ENCODE data around the gene KCNB1. TPM values are rescaled to one million over a fixed set of nuclear protein-coding genes. Genes with fewer than 3 reads are reported as not detected.

The KCNB1 gene
- total RNA-seq, 1 donor: under 0.01 TPM

DNA sequence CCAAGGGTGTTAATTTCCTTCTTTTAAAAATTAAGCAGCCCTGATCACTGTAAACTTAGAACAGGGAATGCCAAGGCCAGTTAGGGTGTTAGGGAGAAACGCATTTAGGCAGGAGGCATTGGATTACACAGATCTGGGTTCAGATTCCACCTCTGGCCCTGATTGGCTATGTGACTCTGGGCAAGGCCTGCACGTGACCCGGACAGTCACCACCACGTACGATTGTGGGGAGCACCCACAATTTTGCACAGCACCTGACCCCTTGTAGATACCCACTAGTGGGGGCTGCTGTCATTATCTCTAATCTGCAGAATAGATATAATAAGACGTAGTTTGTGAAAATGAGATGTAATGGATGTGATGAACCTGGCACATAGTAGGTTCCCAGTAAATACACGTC lies 145.1 kb downstream of the KCNB1 start:
- peak; percentile 56 for DNase-seq (ENCODE audit: insufficient read length, low spot score, missing footprints)

DNA sequence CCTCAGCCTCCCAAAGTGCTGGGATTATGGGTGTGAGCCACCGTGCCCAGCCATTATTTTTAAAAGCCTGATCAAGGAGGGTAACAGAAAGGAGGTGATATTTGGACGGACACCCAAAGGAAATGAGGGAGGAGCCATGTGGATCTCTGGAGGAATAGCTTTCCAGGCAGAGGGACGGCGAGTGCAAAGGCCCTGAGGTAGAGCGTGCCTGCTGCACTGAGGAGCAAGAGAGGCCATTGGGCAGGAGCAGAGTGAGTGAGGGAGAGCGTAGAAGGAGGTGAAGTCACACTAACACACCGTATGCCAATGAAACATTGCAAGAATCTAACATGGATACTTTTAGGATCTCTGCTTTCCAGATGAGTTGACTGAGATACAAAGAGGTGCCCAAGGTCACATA lies 145.7 kb downstream of the KCNB1 start:
- H3K27me3 ChIP-seq (ENCODE audit: insufficient read depth, low read length): peaks cover 29% of the 10 kb centered on the region
- TF ChIP-seq, protein P1, sequence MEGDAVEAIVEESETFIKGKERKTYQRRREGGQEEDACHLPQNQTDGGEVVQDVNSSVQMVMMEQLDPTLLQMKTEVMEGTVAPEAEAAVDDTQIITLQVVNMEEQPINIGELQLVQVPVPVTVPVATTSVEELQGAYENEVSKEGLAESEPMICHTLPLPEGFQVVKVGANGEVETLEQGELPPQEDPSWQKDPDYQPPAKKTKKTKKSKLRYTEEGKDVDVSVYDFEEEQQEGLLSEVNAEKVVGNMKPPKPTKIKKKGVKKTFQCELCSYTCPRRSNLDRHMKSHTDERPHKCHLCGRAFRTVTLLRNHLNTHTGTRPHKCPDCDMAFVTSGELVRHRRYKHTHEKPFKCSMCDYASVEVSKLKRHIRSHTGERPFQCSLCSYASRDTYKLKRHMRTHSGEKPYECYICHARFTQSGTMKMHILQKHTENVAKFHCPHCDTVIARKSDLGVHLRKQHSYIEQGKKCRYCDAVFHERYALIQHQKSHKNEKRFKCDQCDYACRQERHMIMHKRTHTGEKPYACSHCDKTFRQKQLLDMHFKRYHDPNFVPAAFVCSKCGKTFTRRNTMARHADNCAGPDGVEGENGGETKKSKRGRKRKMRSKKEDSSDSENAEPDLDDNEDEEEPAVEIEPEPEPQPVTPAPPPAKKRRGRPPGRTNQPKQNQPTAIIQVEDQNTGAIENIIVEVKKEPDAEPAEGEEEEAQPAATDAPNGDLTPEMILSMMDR (IDR thresholded peaks at IDR 0.05; ENCODE audit: extremely low read depth, low read depth, low read length): no peak
- H3K27ac ChIP-seq (ENCODE audit: low read depth, low read length): no peak overlapping the region
- H3K4me2 ChIP-seq (ENCODE audit: insufficient read depth, low read length): no peak overlapping the region
- peaks cover 5% of the 10 kb centered on the region for H4K20me1 ChIP-seq (ENCODE audit: insufficient read depth, low read length)
- no peak overlapping the region for H3K4me3 ChIP-seq (ENCODE audit: insufficient read depth, low read length)
- H3K9me3 ChIP-seq (ENCODE audit: low read depth, low read length): no peaks in the 10 kb centered on the region
- no peak for DNase-seq (ENCODE audit: insufficient read length, low spot score, missing footprints)
- H3K79me2 ChIP-seq (ENCODE audit: insufficient read depth, low read length): no peaks in the 10 kb centered on the region
- H3K4me1 ChIP-seq (ENCODE audit: insufficient read depth, low read length): peaks cover 3% of the 10 kb centered on the region
- no peaks in the 10 kb centered on the region for H3K36me3 ChIP-seq (ENCODE audit: insufficient read depth, low read length)
- no peak overlapping the region for H2AFZ ChIP-seq (ENCODE audit: low read length)

More for the DNA sequence above, 145.1 kb downstream of the KCNB1 start:
- Histone ChIP-seq H3K4me3 (ENCODE audit: insufficient read depth, low read length) (no peak overlapping the region), H3K27me3 (ENCODE audit: insufficient read depth, low read length) (peaks cover 28% of the 10 kb centered on the region), H2AFZ (ENCODE audit: low read length) (no peak overlapping the region), H3K27ac (ENCODE audit: low read depth, low read length) (no peak overlapping the region), H3K9me3 (ENCODE audit: low read depth, low read length) (no peaks in the 10 kb centered on the region), H4K20me1 (ENCODE audit: insufficient read depth, low read length) (peaks cover 5% of the 10 kb centered on the region), H3K4me1 (ENCODE audit: insufficient read depth, low read length) (peaks cover 3% of the 10 kb centered on the region), H3K4me2 (ENCODE audit: insufficient read depth, low read length) (no peak overlapping the region), H3K79me2 (ENCODE audit: insufficient read depth, low read length) (no peaks in the 10 kb centered on the region), H3K36me3 (ENCODE audit: insufficient read depth, low read length) (no peaks in the 10 kb centered on the region)
- TF ChIP-seq, protein P1 (IDR thresholded peaks at IDR 0.05; ENCODE audit: extremely low read depth, low read depth, low read length): no peak

DNA sequence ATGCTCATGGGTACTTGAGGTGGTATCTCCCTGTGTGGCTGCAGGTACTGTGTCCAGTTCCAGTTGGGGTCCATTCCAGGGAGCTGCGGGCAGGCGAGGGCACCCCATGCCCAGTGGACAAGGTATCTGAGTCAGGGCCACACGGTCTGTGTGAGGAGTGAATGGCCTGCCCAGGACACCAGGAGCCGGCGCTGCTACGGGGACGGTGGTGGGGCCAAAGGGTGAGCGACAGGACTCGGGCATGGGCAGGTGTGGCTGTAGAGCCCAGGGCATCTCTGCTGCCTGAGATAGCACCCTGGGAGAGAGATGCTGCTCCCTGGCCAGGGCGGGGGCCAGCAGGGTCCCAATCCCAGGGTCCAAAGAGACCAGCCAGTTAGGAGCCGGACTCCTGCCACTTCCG lies 147.0 kb downstream of the KCNB1 start:
- H3K27ac ChIP-seq (ENCODE audit: low read depth, low read length): no peak overlapping the region
- H3K4me3 ChIP-seq (ENCODE audit: insufficient read depth, low read length): no peak overlapping the region
- H3K27me3 ChIP-seq (ENCODE audit: insufficient read depth, low read length): peaks cover 35% of the 10 kb centered on the region
- H3K36me3 ChIP-seq (ENCODE audit: insufficient read depth, low read length): no peaks in the 10 kb centered on the region
- peak; percentile 15 for DNase-seq (ENCODE audit: insufficient read length, low spot score, missing footprints)
- no peaks in the 10 kb centered on the region for H3K9me3 ChIP-seq (ENCODE audit: low read depth, low read length)
- TF ChIP-seq, protein P1 (IDR thresholded peaks at IDR 0.05; ENCODE audit: extremely low read depth, low read depth, low read length): no peak
- peaks cover 3% of the 10 kb centered on the region for H3K4me1 ChIP-seq (ENCODE audit: insufficient read depth, low read length)
- no peak overlapping the region for H3K4me2 ChIP-seq (ENCODE audit: insufficient read depth, low read length)
- no peak overlapping the region for H2AFZ ChIP-seq (ENCODE audit: low read length)
- no peaks in the 10 kb centered on the region for H3K79me2 ChIP-seq (ENCODE audit: insufficient read depth, low read length)
- peaks cover 5% of the 10 kb centered on the region for H4K20me1 ChIP-seq (ENCODE audit: insufficient read depth, low read length)

DNA sequence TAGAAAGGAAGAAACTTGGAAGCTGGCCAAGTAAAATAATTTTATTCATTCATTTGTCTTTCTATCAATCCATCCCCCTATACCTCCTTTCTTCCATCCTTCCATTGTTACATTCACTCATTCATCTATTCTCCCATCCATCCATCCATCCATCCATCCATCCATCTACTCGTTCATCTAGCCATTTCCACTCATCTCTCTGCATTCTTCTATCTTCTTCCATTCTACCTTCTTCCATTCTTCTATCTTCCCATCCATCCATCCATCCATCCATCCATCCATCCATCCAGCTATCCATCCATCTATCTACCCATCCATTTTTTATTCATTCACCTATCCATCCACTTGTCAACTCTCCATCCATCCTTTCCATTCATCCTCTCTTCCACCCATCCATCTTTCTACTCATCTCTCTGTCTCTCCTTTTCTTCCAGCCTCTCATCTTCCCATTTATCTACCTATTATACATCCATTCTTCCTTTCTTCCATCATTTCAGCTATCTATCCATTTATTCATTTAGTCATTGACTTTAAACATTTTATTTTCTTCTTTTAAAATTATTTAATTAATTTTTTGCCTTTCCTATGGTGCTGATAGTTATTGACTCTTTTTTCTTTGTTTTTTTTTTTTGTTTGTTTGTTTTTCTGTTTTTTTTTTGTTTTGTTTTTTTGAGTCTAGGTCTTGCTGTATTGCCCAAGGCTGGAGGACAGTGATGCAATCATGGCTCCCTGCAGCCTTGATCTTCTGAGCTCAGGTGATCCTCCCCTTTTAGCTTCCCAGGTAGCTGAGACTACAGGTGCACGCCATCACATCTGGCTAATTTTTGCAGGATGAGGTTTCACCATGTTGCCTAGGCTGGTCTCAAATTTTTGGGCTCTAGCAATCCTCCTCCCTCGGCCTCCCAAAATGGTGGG lies 151.5 kb downstream of the KCNB1 start:
- Histone ChIP-seq H3K79me2 (ENCODE audit: insufficient read depth, low read length) (no peaks in the 10 kb centered on the region), H3K27me3 (ENCODE audit: insufficient read depth, low read length) (peaks cover 54% of the 10 kb centered on the region), H2AFZ (ENCODE audit: low read length) (no peak overlapping the region), H3K36me3 (ENCODE audit: insufficient read depth, low read length) (no peaks in the 10 kb centered on the region), H3K4me1 (ENCODE audit: insufficient read depth, low read length) (no peaks in the 10 kb centered on the region), H3K9me3 (ENCODE audit: low read depth, low read length) (no peaks in the 10 kb centered on the region), H4K20me1 (ENCODE audit: insufficient read depth, low read length) (peaks cover 5% of the 10 kb centered on the region), H3K4me2 (ENCODE audit: insufficient read depth, low read length) (no peak overlapping the region), H3K27ac (ENCODE audit: low read depth, low read length) (no peak overlapping the region), H3K4me3 (ENCODE audit: insufficient read depth, low read length) (no peak overlapping the region)
- TF ChIP-seq, protein P1 (IDR thresholded peaks at IDR 0.05; ENCODE audit: extremely low read depth, low read depth, low read length): no peak
- peak; percentile 39 for DNase-seq (ENCODE audit: insufficient read length, low spot score, missing footprints)

Data from osteoblast (primary cell).